HCT116 (cell line): ENCODE data around the gene TMEM126A. TPM values are rescaled to one million over a fixed set of nuclear protein-coding genes. Genes with fewer than 3 reads are reported as not detected.
"Not testable (repeated sequence)": the region's sequence is repeated elsewhere in the genome, so short reads cannot be mapped to it uniquely, and the experiment has no call there.

Experiments
- ATAC-seq: fragments of 200-7000 bp; cut with Tn5 transposase; 2 replicates; pipeline ENCODE4 v1.9.1; 2020; ENCODE audit warnings: mild to moderate bottlenecking, moderate library complexity
- BruUV-seq: library from RNA; stranded (reverse); fragments of 400-500 nt; replicated peaks from 2 replicates; lab custom pipeline; 2021; lab: Mats Ljungman, UMichigan
- CTCF ChIA-PET: fragments of 300-600 bp; sonication (Branson Sonifier 250); formaldehyde crosslinking; loops from one replicate; lab custom pipeline; 2021; ENCODE audit warnings: antibody characterized with exemption; lab: Charles Lee
- POLR2A ChIA-PET: fragments of 300-600, 350-600 bp; sonication (Branson Sonifier 250); formaldehyde crosslinking; loops from one replicate; lab custom pipeline; 2021; ENCODE audit warnings: antibody characterized with exemption; lab: Charles Lee
- RAD21 ChIA-PET, 2 experiments: fragments of 300-600 bp; sonication (Branson Sonifier 250); formaldehyde crosslinking; loops; one replicate each; lab custom pipeline; 2023; ENCODE audit warnings: low total read pairs in 2 of 2; ENCODE audit not compliant: uncharacterized antibody in 2 of 2, unreplicated experiment in 2 of 2, low non-redundant PET in 1 of 2; lab: Charles Lee
- DNase-seq: peaks from one replicate; pipeline ENCODE4 v3.0.0-alpha.2; 2010; ENCODE audit warnings: low read depth, low spot score
- H2AFZ ChIP-seq: fragments of 200-600 bp; shearing (Covaris generic), sonication (generic); 2 replicates; pipeline ENCODE4 v1.6.1; 2017; ENCODE audit warnings: low read depth, mixed run types, mixed read lengths, antibody characterized with exemption, low read length; ENCODE audit not compliant: poor library complexity, severe bottlenecking
- H3K27ac ChIP-seq: 2 replicates; pipeline ENCODE4 v1.5.1; 2012; ENCODE audit warnings: low read depth, low read length
- H3K27me3 ChIP-seq: fragments of 200-600 bp; sonication (generic); 2 replicates; pipeline ENCODE4 v1.6.1; 2016; ENCODE audit warnings: mixed run types, low read length, mixed read lengths; ENCODE audit not compliant: insufficient read depth
- H3K36me3 ChIP-seq, 2 experiments: fragments of 200-500 bp in 1 of 2; fragments of 200-600 bp in 1 of 2; sonication (Bioruptor generic) in 1 of 2; sonication (generic) in 1 of 2; 2 replicates each; pipeline versions ENCODE4 v1.5.1 to v1.6.1; 2014 to 2016; ENCODE audit warnings: low read length in 2 of 2, inconsistent platforms in 1 of 2, mixed read lengths in 1 of 2, mixed run types in 1 of 2; ENCODE audit not compliant: insufficient read depth in 2 of 2, control insufficient read depth in 1 of 2
- H3K4me1 ChIP-seq, 2 experiments: fragments of 200-600 bp in 1 of 2; sonication (generic) in 1 of 2; 2 replicates each; pipeline versions ENCODE4 v1.5.1 to v1.6.1; 2012 to 2017; ENCODE audit warnings: low read length in 2 of 2, inconsistent platforms in 1 of 2, mild to moderate bottlenecking in 1 of 2, mixed read lengths in 1 of 2, mixed run types in 1 of 2, moderate library complexity in 1 of 2; ENCODE audit not compliant: insufficient read depth in 2 of 2, control insufficient read depth in 1 of 2
- H3K4me2 ChIP-seq: fragments of 200-600 bp; sonication (generic); 2 replicates; pipeline ENCODE4 v1.6.1; 2017; ENCODE audit warnings: mixed run types, low read length, mixed read lengths
- H3K4me3 ChIP-seq, 2 experiments: fragments of 200-600 bp in 1 of 2; sonication (generic) in 1 of 2; replicated peaks in 1 of 2; 2 replicates each; pipeline ENCODE4 v1.5.1; 2011 to 2016; ENCODE audit warnings: low read length in 2 of 2, control low read depth in 1 of 2, low read depth in 1 of 2, mild to moderate bottlenecking in 1 of 2, mixed read lengths in 1 of 2, mixed run types in 1 of 2
- H3K79me2 ChIP-seq: fragments of 200-600 bp; sonication (generic); 2 replicates; pipeline ENCODE4 v1.6.1; 2017; ENCODE audit warnings: mild to moderate bottlenecking, mixed run types, low read length, moderate library complexity, mixed read lengths; ENCODE audit not compliant: insufficient read depth
- H3K9ac ChIP-seq: fragments of 200-600 bp; sonication (generic); 2 replicates; pipeline ENCODE4 v1.6.1; 2016; ENCODE audit warnings: low read length, mixed read lengths
- H3K9me2 ChIP-seq: fragments of 200-600 bp; sonication (generic), shearing (Covaris generic); 2 replicates; pipeline ENCODE4 v1.6.1; 2017; ENCODE audit warnings: mixed run types, mild to moderate bottlenecking, moderate library complexity; ENCODE audit not compliant: insufficient read depth
- H3K9me3 ChIP-seq, 2 experiments: fragments of 200-500 bp in 1 of 2; fragments of 200-600 bp in 1 of 2; sonication (Bioruptor generic) in 1 of 2; sonication (generic) in 1 of 2; 2 replicates each; pipeline ENCODE4 v1.6.1; 2014 to 2017; ENCODE audit warnings: low read length in 2 of 2, mixed read lengths in 2 of 2, inconsistent platforms in 1 of 2, low read depth in 1 of 2, mild to moderate bottlenecking in 1 of 2, mixed run types in 1 of 2, moderate library complexity in 1 of 2; ENCODE audit not compliant: control insufficient read depth in 1 of 2, insufficient read depth in 1 of 2
- H4K20me1 ChIP-seq: fragments of 200-600 bp; sonication (generic), shearing (Covaris generic); 2 replicates; pipeline ENCODE4 v1.6.1; 2017; ENCODE audit warnings: mixed run types, mild to moderate bottlenecking, moderate library complexity; ENCODE audit not compliant: insufficient read depth
- CBX3 ChIP-seq: IDR thresholded peaks from 2 replicates; pipeline ENCODE4 v1.6.1; 2012; ENCODE audit warnings: low read depth
- CEBPB ChIP-seq: IDR thresholded peaks from 2 replicates; pipeline ENCODE4 v1.6.1; 2012; ENCODE audit warnings: low read depth
- CTCF ChIP-seq, 3 experiments: fragments of 200-600 bp in 1 of 3; sonication (generic) in 1 of 3; IDR thresholded peaks in 2 of 3; conservative IDR thresholded peaks in 1 of 3; 2 replicates each; pipeline ENCODE4 v1.5.1; 2012 to 2017; ENCODE audit warnings: low read depth in 2 of 3, low read length in 2 of 3, antibody characterized with exemption in 1 of 3, borderline replicate concordance in 1 of 3, control low read depth in 1 of 3, mild to moderate bottlenecking in 1 of 3, mixed read lengths in 1 of 3, mixed run types in 1 of 3, moderate library complexity in 1 of 3; ENCODE audit not compliant: insufficient read depth in 1 of 3
- EGR1 ChIP-seq: IDR thresholded peaks from 2 replicates; pipeline ENCODE4 v1.6.1; 2012; ENCODE audit warnings: low read depth
- EZH2phosphoT487 ChIP-seq: fragments of 200-600 bp; IDR thresholded peaks from 2 replicates; pipeline ENCODE4 v1.6.1; 2018; ENCODE audit warnings: antibody characterized with exemption, borderline replicate concordance
- POLR2A ChIP-seq: IDR thresholded peaks from 2 replicates; pipeline ENCODE4 v1.7.0; 2011; ENCODE audit warnings: borderline replicate concordance; ENCODE audit not compliant: insufficient read depth, insufficient read length; ENCODE audit errors: extremely low read depth
- RAD21 ChIP-seq: IDR thresholded peaks from 2 replicates; pipeline ENCODE4 v1.6.1; 2012; ENCODE audit warnings: low read depth, mild to moderate bottlenecking
- SP1 ChIP-seq: IDR thresholded peaks from 2 replicates; pipeline ENCODE4 v1.6.1; 2012; ENCODE audit warnings: low read depth
- YY1 ChIP-seq: IDR thresholded peaks from 2 replicates; pipeline ENCODE4 v1.6.1; 2011; ENCODE audit warnings: low read length, low read depth, moderate library complexity, mild to moderate bottlenecking; ENCODE audit not compliant: insufficient replicate concordance; ENCODE audit errors: extremely low read depth
- ZFX ChIP-seq: fragments of 450-650 bp; IDR thresholded peaks from 2 replicates; pipeline ENCODE4 v1.6.1; 2017
- ZNF274 ChIP-seq: fragments of 200-500 bp; sonication (Bioruptor generic); IDR thresholded peaks from 2 replicates; pipeline ENCODE4 v1.6.1; 2014; ENCODE audit warnings: mild to moderate bottlenecking, low read depth, low read length, inconsistent platforms
- intact Hi-C: fragments of 100-400 bp; cut with micrococcal nuclease; formaldehyde crosslinking; loops from 2 replicates; pipeline ENCODE4 v1.10.0; 2022
- total RNA-seq: library from RNA; stranded (reverse); gene quantifications from one replicate; pipeline ENCODE4 v1.2.1, GENCODE V29; 2021; ENCODE audit not compliant: unreplicated experiment
- TF ChIP-seq, protein P1 (sequence below): IDR thresholded peaks from 2 replicates; pipeline ENCODE4 v1.6.1; 2011; ENCODE audit warnings: mild to moderate bottlenecking, low read length, moderate library complexity; ENCODE audit not compliant: insufficient replicate concordance; ENCODE audit errors: extremely low read depth

Gene TMEM126A
- total RNA-seq, 1 experiment from 2014 or later: 24.1 TPM

DNA sequence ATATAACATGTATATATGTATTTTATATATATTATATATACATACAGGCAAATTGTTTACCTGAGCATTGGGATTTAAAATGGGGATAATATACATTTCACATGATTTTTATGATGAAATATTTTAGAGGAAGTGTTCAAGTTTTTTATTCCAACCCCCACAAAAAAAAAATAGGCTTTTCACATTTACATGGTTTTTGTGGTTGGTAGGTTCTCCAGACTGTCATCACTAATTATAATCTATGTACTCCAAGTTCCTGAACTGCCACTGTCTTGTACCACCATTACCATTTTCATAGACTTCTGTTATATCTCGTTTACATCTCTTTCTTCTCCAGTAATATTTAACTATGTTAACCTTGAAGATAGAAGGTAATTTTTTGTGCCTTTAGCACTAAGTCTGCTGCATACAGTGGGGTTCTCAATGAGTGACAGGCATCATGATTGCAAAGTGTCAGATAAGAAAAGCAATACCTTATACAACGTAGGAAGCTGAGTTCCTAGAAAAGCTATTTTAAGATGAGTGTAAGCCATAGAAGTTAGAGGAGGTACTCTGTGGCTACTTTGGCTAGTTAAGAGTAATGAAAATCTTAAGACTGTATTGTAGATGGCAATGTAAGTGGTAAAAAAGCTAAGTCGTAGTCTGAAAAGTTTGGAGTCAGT lies 5.2 kb downstream of the TMEM126A start:
- TF ChIP-seq EGR1 (no peak), ZFX (no peak), POLR2A (no peak), RAD21 (no peak), YY1 (no peak), CTCF (IDR thresholded peaks at IDR 0.05 in 2 of 3, conservative IDR thresholded peaks at IDR 0.05 in 1 of 3; ENCODE audit: borderline replicate concordance in 1 of 3, insufficient read depth in 1 of 3, low read depth in 2 of 3, low read length in 2 of 3) (no peak), CEBPB (no peak), EZH2phosphoT487 (no peak), SP1 (no peak), CBX3 (no peak), ZNF274 (no peak)
- TF ChIP-seq, protein P1, sequence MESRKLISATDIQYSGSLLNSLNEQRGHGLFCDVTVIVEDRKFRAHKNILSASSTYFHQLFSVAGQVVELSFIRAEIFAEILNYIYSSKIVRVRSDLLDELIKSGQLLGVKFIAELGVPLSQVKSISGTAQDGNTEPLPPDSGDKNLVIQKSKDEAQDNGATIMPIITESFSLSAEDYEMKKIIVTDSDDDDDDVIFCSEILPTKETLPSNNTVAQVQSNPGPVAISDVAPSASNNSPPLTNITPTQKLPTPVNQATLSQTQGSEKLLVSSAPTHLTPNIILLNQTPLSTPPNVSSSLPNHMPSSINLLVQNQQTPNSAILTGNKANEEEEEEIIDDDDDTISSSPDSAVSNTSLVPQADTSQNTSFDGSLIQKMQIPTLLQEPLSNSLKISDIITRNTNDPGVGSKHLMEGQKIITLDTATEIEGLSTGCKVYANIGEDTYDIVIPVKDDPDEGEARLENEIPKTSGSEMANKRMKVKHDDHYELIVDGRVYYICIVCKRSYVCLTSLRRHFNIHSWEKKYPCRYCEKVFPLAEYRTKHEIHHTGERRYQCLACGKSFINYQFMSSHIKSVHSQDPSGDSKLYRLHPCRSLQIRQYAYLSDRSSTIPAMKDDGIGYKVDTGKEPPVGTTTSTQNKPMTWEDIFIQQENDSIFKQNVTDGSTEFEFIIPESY: no peak
- intact Hi-C loops: no loop called here

GRCh38 chr11:85654343-85654742 lies 6.6 kb downstream of the TMEM126A start:
- peaks cover 20 to 28% of the 10 kb centered on the region in 2 experiments for H3K36me3 ChIP-seq
- POLR2A ChIA-PET, intact Hi-C loops: not testable (repeated sequence)

More for the DNA sequence above, 5.2 kb downstream of the TMEM126A start:
- Histone ChIP-seq H2AFZ (no peak overlapping the region), H3K27ac (no peak overlapping the region), H3K4me1 (peaks cover 2 to 10% of the 10 kb centered on the region in 2 experiments; a peak in 3 of 4 replicates), H3K27me3 (no peaks in the 10 kb centered on the region), H3K79me2 (peaks cover 61% of the 10 kb centered on the region), H3K36me3 (peaks cover 16 to 17% of the 10 kb centered on the region in 2 experiments), H3K9ac (no peak overlapping the region), H3K9me3 (no peaks in the 10 kb centered on the region), H3K4me3 (no peak overlapping the region), H3K9me2 (no peaks in the 10 kb centered on the region), H4K20me1 (peaks cover 10% of the 10 kb centered on the region), H3K4me2 (no peak overlapping the region)
- no TSS peak for BruUV-seq
- ChIA-PET RAD21 (interaction anchor here in 1 of 2 experiments (0.5 kb wide), 1 partner anchor 180 kb away, joined by 3 read pairs; no protein-coding TSS in a partner anchor), POLR2A (no interaction called here), CTCF (no interaction called here)
- no peak for ATAC-seq
- DNase-seq: no peak

More at GRCh38 chr11:85654343-85654742, 6.6 kb downstream of the TMEM126A start:
- H3K4me1 ChIP-seq, H3K4me2 ChIP-seq, H3K27ac ChIP-seq, ATAC-seq, H3K9me2 ChIP-seq, RAD21 ChIA-PET, H3K9me3 ChIP-seq, H3K4me3 ChIP-seq, DNase-seq, H3K27me3 ChIP-seq, BruUV-seq, H3K9ac ChIP-seq, CTCF ChIA-PET, H2AFZ ChIP-seq: not testable (repeated sequence)
- Histone ChIP-seq H3K79me2 (peaks cover 62% of the 10 kb centered on the region), H4K20me1 (peaks cover 23% of the 10 kb centered on the region)
